OCI-LY1 (cell line): Measurements from ENCODE around the gene CSRP1.

Experiments used
- H2AFZ ChIP-seq: fragments of 200-600 bp; sonication (generic), shearing (Covaris generic); 2 replicates; pipeline ENCODE4 v1.6.0; 2014; ENCODE audit warnings: antibody characterized with exemption, mild to moderate bottlenecking, low read length
- H3F3A ChIP-seq: fragments of 200-600 bp; sonication (generic), shearing (Covaris generic); 2 replicates; pipeline ENCODE4 v1.6.0; 2014; ENCODE audit warnings: mild to moderate bottlenecking, antibody characterized with exemption, low read length, moderate library complexity; ENCODE audit not compliant: insufficient read depth
- H3K27ac ChIP-seq: fragments of 200-600 bp; sonication (generic); 2 replicates; pipeline ENCODE4 v1.5.1; 2014; ENCODE audit warnings: low read length, mixed run types, mild to moderate bottlenecking, low read depth; ENCODE audit not compliant: poor library complexity, severe bottlenecking
- H3K27me3 ChIP-seq: fragments of 200-600 bp; sonication (generic); 2 replicates; pipeline ENCODE4 v1.6.0; 2014; ENCODE audit warnings: antibody characterized with exemption, mild to moderate bottlenecking, low read length, moderate library complexity; ENCODE audit not compliant: insufficient read depth
- H3K36me3 ChIP-seq: fragments of 200-600 bp; sonication (generic); 2 replicates; pipeline ENCODE4 v1.6.1; 2014; ENCODE audit warnings: mild to moderate bottlenecking, antibody characterized with exemption, low read length, moderate library complexity, mixed read lengths; ENCODE audit not compliant: insufficient read depth
- H3K4me1 ChIP-seq: fragments of 200-600 bp; sonication (generic); 2 replicates; pipeline ENCODE4 v1.5.1; 2014; ENCODE audit warnings: mild to moderate bottlenecking, low read length, moderate library complexity; ENCODE audit not compliant: insufficient read depth, severe bottlenecking
- H3K4me2 ChIP-seq: fragments of 200-600 bp; sonication (generic), shearing (Covaris generic); 2 replicates; pipeline ENCODE4 v1.6.1; 2014; ENCODE audit warnings: low read length
- H3K4me3 ChIP-seq: fragments of 200-600 bp; sonication (generic); 2 replicates; pipeline ENCODE4 v1.5.1; 2014; ENCODE audit warnings: low read length, low read depth, mild to moderate bottlenecking, mixed read lengths; ENCODE audit not compliant: poor library complexity, severe bottlenecking
- H3K79me2 ChIP-seq: fragments of 200-600 bp; shearing (Covaris generic); 2 replicates; pipeline ENCODE4 v1.6.1; 2016; ENCODE audit warnings: mixed run types, low read length, mixed read lengths; ENCODE audit not compliant: insufficient read depth
- H3K9ac ChIP-seq: fragments of 200-600 bp; sonication (generic), shearing (Covaris generic); 2 replicates; pipeline ENCODE4 v1.6.1; 2014; ENCODE audit warnings: mild to moderate bottlenecking, low read length, mixed read lengths
- H3K9me2 ChIP-seq: fragments of 200-600 bp; sonication (generic), shearing (Covaris generic); 2 replicates; pipeline ENCODE4 v1.6.1; 2014; ENCODE audit warnings: low read depth, mild to moderate bottlenecking, low read length, mixed read lengths
- H3K9me3 ChIP-seq: fragments of 200-600 bp; shearing (Covaris generic); 2 replicates; pipeline ENCODE4 v1.6.1; 2014; ENCODE audit warnings: low read length, mixed read lengths
- H4K20me1 ChIP-seq: fragments of 200-600 bp; sonication (generic), shearing (Covaris generic); 2 replicates; pipeline ENCODE4 v1.6.0; 2016; ENCODE audit warnings: mild to moderate bottlenecking, low read length; ENCODE audit not compliant: insufficient read depth
- CTCF ChIP-seq: fragments of 200-600 bp; sonication (generic), shearing (Covaris generic); IDR thresholded peaks from 2 replicates; pipeline ENCODE4 v1.5.1; 2017; ENCODE audit warnings: mild to moderate bottlenecking, antibody characterized with exemption, low read length, moderate library complexity, mixed read lengths
- EZH2 ChIP-seq: fragments of 200-600 bp; sonication (generic), shearing (Covaris generic); IDR thresholded peaks from 2 replicates; pipeline ENCODE4 v1.8.0; 2017; ENCODE audit warnings: borderline replicate concordance, mixed run types, mild to moderate bottlenecking, antibody characterized with exemption, low read length, moderate library complexity, mixed read lengths

CSRP1 gene

GRCh38 chr1:201457508-201457960 is 49.4 kb downstream of the CSRP1 start:
- Histone ChIP-seq H3K27ac (no peak overlapping the region), H2AFZ (no peak overlapping the region), H3K79me2 (no peaks in the 10 kb centered on the region), H3K9me2 (no peaks in the 10 kb centered on the region), H3K36me3 (no peaks in the 10 kb centered on the region), H3F3A (no peaks in the 10 kb centered on the region), H4K20me1 (no peaks in the 10 kb centered on the region), H3K4me2 (no peak overlapping the region), H3K4me3 (no peak overlapping the region), H3K9ac (no peak overlapping the region), H3K4me1 (no peaks in the 10 kb centered on the region), H3K27me3 (no peaks in the 10 kb centered on the region), H3K9me3 (no peaks in the 10 kb centered on the region)
- TF ChIP-seq CTCF (no peak), EZH2 (no peak)

GRCh38 chr1:201456499-201457309 is 50.2 kb downstream of the CSRP1 start:
- Histone ChIP-seq H3K36me3 (no peaks in the 10 kb centered on the region), H3K9ac (no peak overlapping the region), H3K27ac (no peak overlapping the region), H3F3A (no peaks in the 10 kb centered on the region), H2AFZ (no peak overlapping the region), H3K27me3 (no peaks in the 10 kb centered on the region), H3K4me1 (no peaks in the 10 kb centered on the region), H4K20me1 (no peaks in the 10 kb centered on the region), H3K9me3 (no peaks in the 10 kb centered on the region), H3K79me2 (no peaks in the 10 kb centered on the region), H3K4me3 (no peak overlapping the region), H3K4me2 (no peak overlapping the region), H3K9me2 (no peaks in the 10 kb centered on the region)
- TF ChIP-seq CTCF (no peak), EZH2 (no peak)

GRCh38 chr1:201455098-201455497 is 51.8 kb downstream of the CSRP1 start:
- Histone ChIP-seq H3K9ac (no peak overlapping the region), H3K4me1 (no peaks in the 10 kb centered on the region), H3K4me2 (no peak overlapping the region), H4K20me1 (no peaks in the 10 kb centered on the region), H3K4me3 (no peak overlapping the region), H3K9me2 (no peaks in the 10 kb centered on the region), H3F3A (no peaks in the 10 kb centered on the region), H2AFZ (no peak overlapping the region), H3K36me3 (no peaks in the 10 kb centered on the region), H3K27me3 (no peaks in the 10 kb centered on the region), H3K9me3 (no peaks in the 10 kb centered on the region), H3K27ac (no peak overlapping the region), H3K79me2 (no peaks in the 10 kb centered on the region)
- TF ChIP-seq CTCF (no peak), EZH2 (no peak)
